Hypothalamus (tissue), 51 donors: ENCODE data around the gene PRDM16.

Experiments used
- DNase-seq, 51 donors: peaks; one replicate each; lab custom pipeline; 2025; lab: John Stamatoyannopoulos, UW

PRDM16 gene

GRCh38 chr1:3323021-3323795 lies 254.2 kb downstream of the PRDM16 start:
- peak in 4 of 51 donors; percentile 20 to 62 (median 26) for DNase-seq

- DNase-seq: no peak
These were observed 255.0 kb downstream of the PRDM16 start for GRCh38 chr1:3323796-3324703.

- no peak for DNase-seq
These were observed 255.9 kb downstream of the PRDM16 start for GRCh38 chr1:3324704-3325535.

GRCh38 chr1:3326516-3327388 lies 257.7 kb downstream of the PRDM16 start:
- DNase-seq: no peak

- no peak for DNase-seq
These were observed 258.3 kb downstream of the PRDM16 start for GRCh38 chr1:3327389-3327702.

GRCh38 chr1:3327936-3328590 lies 259.1 kb downstream of the PRDM16 start:
- no peak for DNase-seq

GRCh38 chr1:3329640-3330281 lies 260.8 kb downstream of the PRDM16 start:
- no peak for DNase-seq

GRCh38 chr1:3330771-3331245 lies 261.8 kb downstream of the PRDM16 start:
- no peak for DNase-seq

- peak in 23 of 51 donors; percentile 23 to 72 (median 51) for DNase-seq
These were observed 262.6 kb downstream of the PRDM16 start for GRCh38 chr1:3331564-3331963.

GRCh38 chr1:3332043-3332442 lies 263.0 kb downstream of the PRDM16 start:
- no peak for DNase-seq

- DNase-seq: no peak
These were observed 263.7 kb downstream of the PRDM16 start for GRCh38 chr1:3332662-3333061.

- peak in 23 of 51 donors; percentile 22 to 79 (median 44) for DNase-seq
These were observed 264.9 kb downstream of the PRDM16 start for GRCh38 chr1:3333903-3334302.

GRCh38 chr1:3334366-3334765 lies 265.4 kb downstream of the PRDM16 start:
- DNase-seq: no peak

GRCh38 chr1:3335754-3336640 lies 267.0 kb downstream of the PRDM16 start:
- DNase-seq: no peak

- no peak for DNase-seq
These were observed 267.9 kb downstream of the PRDM16 start for GRCh38 chr1:3336641-3337630.
